GM21390 (cell line): ENCODE data around the gene SAA2.
"Not testable (repeated sequence)": the region's sequence is repeated elsewhere in the genome, so short reads cannot be mapped to it uniquely, and the experiment has no call there.

Source experiments
- ATAC-seq: cut with Tn5 transposase; IDR thresholded peaks from one replicate; pipeline ENCODE4 v1.9.1; 2021; ENCODE audit not compliant: unreplicated experiment

The SAA2 gene

DNA sequence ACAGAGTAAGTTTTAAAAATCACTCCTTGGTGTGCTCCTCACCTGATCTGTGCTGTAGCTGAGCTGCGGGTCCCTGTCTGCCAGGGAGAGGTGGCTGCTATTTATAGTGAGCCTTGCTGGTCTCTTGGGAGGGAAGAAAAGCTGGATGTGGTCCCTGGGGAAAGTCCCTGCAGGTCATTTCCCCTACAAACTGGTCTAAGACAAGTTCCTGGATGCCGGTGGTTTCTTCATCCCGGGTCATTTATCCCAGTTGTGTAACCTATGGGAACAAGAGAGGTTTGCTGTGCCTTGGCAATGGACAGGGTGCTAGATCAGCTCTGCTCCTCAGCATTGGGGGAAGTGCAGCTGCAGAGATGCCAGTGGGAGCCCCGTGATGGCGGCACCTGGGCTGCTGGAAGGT is at the start of gene SAA2:
Gene SAA2, minus strand, starts transcription at position 108 of the 400 bp plus-strand sequence. CDS start 657 bp downstream, outside the sequence.
- no peak for ATAC-seq

- no peak for ATAC-seq
Measured at GRCh38 chr11:18295316-18295715, 46.8 kb upstream of the SAA2 start.

GRCh38 chr11:18294862-18295261 is 46.4 kb upstream of the SAA2 start:
- ATAC-seq: peak; percentile 89

GRCh38 chr11:18288911-18289310 is 40.4 kb upstream of the SAA2 start:
- no peak for ATAC-seq

GRCh38 chr11:18285841-18286240 is 37.4 kb upstream of the SAA2 start:
- ATAC-seq: no peak

- ATAC-seq: no peak
Measured at GRCh38 chr11:18282626-18283025, 34.2 kb upstream of the SAA2 start.

GRCh38 chr11:18280438-18281045 is 32.1 kb upstream of the SAA2 start:
- ATAC-seq: peak; percentile 93

DNA sequence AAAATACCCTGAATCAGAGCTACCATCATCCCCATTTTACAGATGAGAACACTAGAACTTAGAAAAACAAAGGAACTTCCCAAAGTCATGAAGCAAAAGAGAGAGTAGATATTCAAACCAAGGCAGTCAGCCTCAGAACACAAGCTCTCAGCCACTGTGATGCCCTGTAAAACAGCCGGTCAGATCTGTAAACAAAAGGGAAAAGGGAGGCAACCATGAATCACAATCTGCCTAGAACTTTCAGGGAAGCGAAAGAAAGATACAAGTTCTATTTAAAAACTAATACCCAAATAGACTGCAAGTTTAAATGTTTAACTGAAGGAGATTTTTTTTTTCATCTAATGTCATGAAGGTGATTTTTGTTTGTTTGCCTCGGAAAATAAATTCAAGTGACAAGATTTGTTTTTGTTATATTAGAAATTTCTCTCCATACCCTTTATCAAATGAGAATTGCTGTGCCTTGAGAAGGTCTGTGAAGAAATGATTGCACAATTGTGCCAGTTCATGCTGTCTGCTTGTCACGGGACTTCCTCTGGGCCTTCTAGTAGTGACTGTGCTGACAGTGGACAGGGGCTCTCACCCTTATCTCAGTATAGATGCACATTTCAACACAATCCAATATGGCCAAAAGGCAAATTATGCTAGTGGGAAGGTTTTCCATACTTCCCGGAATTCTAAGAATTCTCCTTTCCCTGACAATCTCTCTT is 29.2 kb upstream of the SAA2 start:
- ATAC-seq: no peak

- ATAC-seq: no peak
Measured at GRCh38 chr11:18271206-18271605, 22.7 kb upstream of the SAA2 start.

- ATAC-seq: no peak
Measured at GRCh38 chr11:18270102-18270501, 21.6 kb upstream of the SAA2 start.

DNA sequence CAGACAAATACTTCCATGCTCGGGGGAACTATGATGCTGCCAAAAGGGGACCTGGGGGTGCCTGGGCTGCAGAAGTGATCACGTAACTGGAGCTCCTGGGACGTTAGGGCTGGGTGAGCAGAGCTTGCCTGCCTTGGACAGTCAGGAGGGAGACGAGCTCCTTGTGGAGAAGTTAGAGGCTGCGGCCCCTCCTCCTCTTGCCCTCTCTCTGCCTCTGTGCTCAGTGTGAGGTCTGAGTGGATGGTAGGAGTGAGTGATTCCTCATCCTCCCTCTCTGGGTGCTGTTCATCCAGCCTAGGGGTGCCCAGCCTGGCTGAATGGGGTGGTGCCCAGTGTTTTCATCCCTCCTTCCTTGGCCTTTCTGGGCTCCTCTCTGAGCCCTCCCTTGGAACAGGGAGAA is 20.8 kb upstream of the SAA2 start:
- not testable (repeated sequence) for ATAC-seq

DNA sequence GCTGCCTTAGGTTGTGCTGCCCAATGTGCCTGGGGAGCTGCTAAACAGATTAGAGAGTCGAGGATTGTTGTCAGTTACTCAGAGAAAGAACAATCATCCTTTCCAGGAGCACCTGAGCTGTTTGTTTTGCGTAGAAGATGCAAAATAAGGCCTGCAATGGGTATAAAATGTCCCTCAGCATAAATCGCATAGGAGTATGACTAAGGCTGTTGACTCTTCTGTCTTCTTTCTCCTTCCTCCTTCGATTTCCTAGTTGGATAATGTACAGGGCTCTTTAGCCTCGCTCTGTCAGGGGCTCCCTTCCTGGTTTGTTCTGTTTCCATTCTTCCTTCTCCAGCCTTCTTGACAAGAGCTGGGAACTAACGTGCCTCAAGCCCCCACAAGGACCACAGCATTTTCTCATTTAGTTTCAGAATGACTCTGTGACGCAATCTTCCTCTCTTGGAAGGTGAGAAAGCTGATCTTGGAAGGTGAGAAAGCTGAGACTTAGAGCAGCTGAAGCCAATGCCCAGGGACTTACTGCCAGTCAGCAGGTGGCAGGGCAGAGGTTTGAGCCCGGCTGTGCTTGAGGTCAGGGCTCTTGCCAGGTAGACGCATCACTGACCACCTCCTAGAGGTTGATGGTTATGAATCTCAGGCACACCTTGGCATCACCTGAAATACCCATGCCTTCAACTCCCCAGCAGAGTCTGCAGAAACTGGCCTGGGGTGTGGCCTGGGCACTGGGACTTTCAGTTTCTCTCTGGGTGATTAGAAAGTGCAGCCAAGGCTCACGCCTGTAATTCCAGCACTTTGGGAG is 19.1 kb upstream of the SAA2 start:
- ATAC-seq: peak; percentile 54

DNA sequence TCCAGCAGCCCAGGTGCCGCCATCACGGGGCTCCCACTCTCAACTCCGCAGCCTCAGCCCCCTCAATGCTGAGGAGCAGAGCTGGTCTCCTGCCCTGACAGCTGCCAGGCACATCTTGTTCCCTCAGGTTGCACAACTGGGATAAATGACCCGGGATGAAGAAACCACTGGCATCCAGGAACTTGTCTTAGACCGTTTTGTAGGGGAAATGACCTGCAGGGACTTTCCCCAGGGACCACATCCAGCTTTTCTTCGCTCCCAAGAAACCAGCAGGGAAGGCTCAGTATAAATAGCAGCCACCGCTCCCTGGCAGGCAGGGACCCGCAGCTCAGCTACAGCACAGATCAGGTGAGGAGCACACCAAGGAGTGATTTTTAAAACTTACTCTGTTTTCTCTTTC is 17.5 kb upstream of the SAA2 start, which contains the start of gene SAA1:
Gene SAA1, plus strand, starts transcription at position 316 of the 400 bp plus-strand sequence. CDS start 624 bp downstream, outside the sequence.
- ATAC-seq: no peak

GRCh38 chr11:18264677-18265555 is 16.4 kb upstream of the SAA2 start:
- ATAC-seq: no peak

- peak; percentile 47 for ATAC-seq
Measured at GRCh38 chr11:18264035-18264434, 15.6 kb upstream of the SAA2 start.

GRCh38 chr11:18262681-18263350 is 14.3 kb upstream of the SAA2 start:
- not testable (repeated sequence) for ATAC-seq

GRCh38 chr11:18261721-18262120 is 13.3 kb upstream of the SAA2 start:
- no peak for ATAC-seq

DNA sequence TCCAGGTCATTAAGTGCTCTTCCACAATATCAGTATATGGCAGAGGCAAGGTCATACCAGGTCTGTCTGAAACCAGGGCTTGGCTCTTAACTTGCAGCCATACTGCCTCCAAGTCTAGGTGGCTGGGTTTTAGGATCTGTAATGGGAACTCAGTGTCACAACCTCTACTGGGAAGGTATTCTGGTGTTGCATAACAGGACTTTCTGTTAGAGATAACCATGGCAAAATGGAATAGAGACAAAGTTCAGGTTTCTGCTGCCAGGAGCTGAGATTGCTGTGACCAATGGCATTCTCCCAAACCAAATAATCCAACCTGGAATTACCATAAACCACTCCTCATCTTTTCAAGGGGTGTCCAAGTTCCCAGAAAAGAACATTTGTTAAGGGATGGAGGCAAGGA is 10.8 kb upstream of the SAA2 start:
- no peak for ATAC-seq

- ATAC-seq: no peak
Measured at GRCh38 chr11:18254781-18255361, 6.4 kb upstream of the SAA2 start.

- no peak for ATAC-seq
Measured at GRCh38 chr11:18253778-18254338, 5.4 kb upstream of the SAA2 start.
